B cell (primary cell): Measurements from ENCODE around the gene TERB1.

ENCODE experiments used
- EZH2 ChIP-seq: IDR thresholded peaks from 2 replicates; pipeline ENCODE4 v1.6.1; 2012; ENCODE audit warnings: borderline replicate concordance, low read depth, mild to moderate bottlenecking, moderate library complexity, low read length; ENCODE audit not compliant: insufficient read depth, poor library complexity, severe bottlenecking
- TF ChIP-seq, protein P1 (sequence below): fragments of 200-600 bp; IDR thresholded peaks from one replicate; pipeline ENCODE4 v1.8.0; 2022; ENCODE audit warnings: antibody characterized with exemption, mild to moderate bottlenecking

DNA sequence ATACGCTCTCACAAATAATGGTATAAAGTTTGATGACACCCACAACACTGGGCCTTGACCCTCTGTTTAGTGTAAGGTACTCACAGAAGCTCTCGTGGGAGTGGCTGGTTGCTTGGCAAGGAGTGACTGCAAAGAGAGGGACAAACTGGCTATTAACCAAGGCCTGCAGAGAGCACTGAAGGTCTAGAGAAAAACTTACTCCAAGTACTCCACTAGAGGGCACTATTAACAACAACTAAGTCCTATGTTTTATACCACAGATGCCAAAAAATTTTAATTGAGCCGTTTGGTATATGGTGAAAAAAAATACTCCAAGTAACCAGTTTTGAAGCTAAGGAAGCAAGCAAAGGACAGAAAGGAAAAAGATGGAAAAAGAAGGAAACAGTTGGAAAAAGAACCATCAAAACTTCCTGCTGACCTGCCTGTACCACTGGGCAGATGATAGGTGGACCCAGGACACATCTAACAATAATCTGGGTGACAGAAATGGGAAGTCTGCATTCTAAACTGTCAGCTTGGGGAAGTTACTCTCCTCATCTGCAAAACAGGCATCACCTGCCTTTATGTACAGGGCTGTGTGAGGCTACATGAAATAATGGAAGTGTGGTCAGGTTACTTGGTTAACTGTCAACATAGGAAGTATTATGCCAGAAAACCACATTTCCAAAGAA, 73.1 kb downstream of the TERB1 start:
- TF ChIP-seq, protein P1, sequence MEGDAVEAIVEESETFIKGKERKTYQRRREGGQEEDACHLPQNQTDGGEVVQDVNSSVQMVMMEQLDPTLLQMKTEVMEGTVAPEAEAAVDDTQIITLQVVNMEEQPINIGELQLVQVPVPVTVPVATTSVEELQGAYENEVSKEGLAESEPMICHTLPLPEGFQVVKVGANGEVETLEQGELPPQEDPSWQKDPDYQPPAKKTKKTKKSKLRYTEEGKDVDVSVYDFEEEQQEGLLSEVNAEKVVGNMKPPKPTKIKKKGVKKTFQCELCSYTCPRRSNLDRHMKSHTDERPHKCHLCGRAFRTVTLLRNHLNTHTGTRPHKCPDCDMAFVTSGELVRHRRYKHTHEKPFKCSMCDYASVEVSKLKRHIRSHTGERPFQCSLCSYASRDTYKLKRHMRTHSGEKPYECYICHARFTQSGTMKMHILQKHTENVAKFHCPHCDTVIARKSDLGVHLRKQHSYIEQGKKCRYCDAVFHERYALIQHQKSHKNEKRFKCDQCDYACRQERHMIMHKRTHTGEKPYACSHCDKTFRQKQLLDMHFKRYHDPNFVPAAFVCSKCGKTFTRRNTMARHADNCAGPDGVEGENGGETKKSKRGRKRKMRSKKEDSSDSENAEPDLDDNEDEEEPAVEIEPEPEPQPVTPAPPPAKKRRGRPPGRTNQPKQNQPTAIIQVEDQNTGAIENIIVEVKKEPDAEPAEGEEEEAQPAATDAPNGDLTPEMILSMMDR, result peak; percentile 83
- TF ChIP-seq EZH2, result no peak
